HL-60 (cell line): Measurements from ENCODE around the gene MAOA.
"Not testable (repeated sequence)": the region's sequence is repeated elsewhere in the genome, so short reads cannot be mapped to it uniquely, and the experiment has no call there.

Experiments
- DNase-seq, 2 experiments: peaks; one replicate each; pipeline ENCODE4 v3.0.0-alpha.2; 2010 to 2020; ENCODE audit warnings: low read depth in 1 of 2, low spot score in 1 of 2
- H3K27ac ChIP-seq: fragments of 250-450 bp; sonication (Bioruptor Pico); replicated peaks from 2 replicates; pipeline ENCODE4 v1.5.1; 2020; ENCODE audit warnings: mild to moderate bottlenecking, moderate library complexity
- H3K27me3 ChIP-seq: fragments of 250-450 bp; sonication (Bioruptor Pico); 2 replicates; pipeline ENCODE4 v1.5.1; 2021; ENCODE audit warnings: mild to moderate bottlenecking, moderate library complexity; ENCODE audit not compliant: insufficient read depth, poor library complexity, severe bottlenecking
- H3K4me3 ChIP-seq: replicated peaks from 2 replicates; pipeline ENCODE4 v1.5.1; 2011; ENCODE audit warnings: mild to moderate bottlenecking, control low read depth, low read length; ENCODE audit not compliant: insufficient read depth
- GABPA ChIP-seq: IDR thresholded peaks from 2 replicates; pipeline ENCODE4 v1.6.1; 2012; ENCODE audit warnings: low read depth
- POLR2AphosphoS5 ChIP-seq: IDR thresholded peaks from 2 replicates; pipeline ENCODE4 v1.6.1; 2012; ENCODE audit warnings: low read depth
- SPI1 ChIP-seq: IDR thresholded peaks from 2 replicates; pipeline ENCODE4 v1.6.1; 2012; ENCODE audit warnings: low read depth, mild to moderate bottlenecking, borderline replicate concordance
- long read RNA-seq: library from polyadenylated mRNA; unstranded; transcript quantifications from one replicate; pipeline ENCODE4 v2.0.0, GENCODE V29; 2020
- TF ChIP-seq, protein P1 (sequence below): IDR thresholded peaks from one replicate; pipeline ENCODE4 v1.5.1; 2011; ENCODE audit warnings: low read length, control low read depth, inconsistent platforms; ENCODE audit not compliant: insufficient read depth
- TF ChIP-seq, protein P2 (sequence below): IDR thresholded peaks from 2 replicates; pipeline ENCODE4 v1.6.1; 2012; ENCODE audit warnings: low read depth; ENCODE audit not compliant: insufficient replicate concordance

MAOA gene
- long read RNA-seq: 0 reads

DNA sequence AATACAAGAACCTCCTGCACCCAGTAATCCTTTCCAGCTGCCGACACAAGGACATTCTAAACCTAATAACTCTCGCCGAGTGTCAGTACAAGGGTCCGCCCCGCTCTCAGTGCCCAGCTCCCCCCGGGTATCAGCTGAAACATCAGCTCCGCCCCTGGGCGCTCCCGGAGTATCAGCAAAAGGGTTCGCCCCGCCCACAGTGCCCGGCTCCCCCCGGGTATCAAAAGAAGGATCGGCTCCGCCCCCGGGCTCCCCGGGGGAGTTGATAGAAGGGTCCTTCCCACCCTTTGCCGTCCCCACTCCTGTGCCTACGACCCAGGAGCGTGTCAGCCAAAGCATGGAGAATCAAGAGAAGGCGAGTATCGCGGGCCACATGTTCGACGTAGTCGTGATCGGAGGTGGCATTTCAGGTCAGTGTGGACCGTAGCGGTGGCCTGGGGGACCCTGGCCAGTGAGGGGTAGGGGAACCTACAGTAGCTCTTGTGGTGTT is at the start of gene MAOA:
MAOA (plus strand) TSS at position 295 of the 490 bp plus-strand sequence; CDS start at position 338, 43 bp downstream.
- TF ChIP-seq, protein P1, sequence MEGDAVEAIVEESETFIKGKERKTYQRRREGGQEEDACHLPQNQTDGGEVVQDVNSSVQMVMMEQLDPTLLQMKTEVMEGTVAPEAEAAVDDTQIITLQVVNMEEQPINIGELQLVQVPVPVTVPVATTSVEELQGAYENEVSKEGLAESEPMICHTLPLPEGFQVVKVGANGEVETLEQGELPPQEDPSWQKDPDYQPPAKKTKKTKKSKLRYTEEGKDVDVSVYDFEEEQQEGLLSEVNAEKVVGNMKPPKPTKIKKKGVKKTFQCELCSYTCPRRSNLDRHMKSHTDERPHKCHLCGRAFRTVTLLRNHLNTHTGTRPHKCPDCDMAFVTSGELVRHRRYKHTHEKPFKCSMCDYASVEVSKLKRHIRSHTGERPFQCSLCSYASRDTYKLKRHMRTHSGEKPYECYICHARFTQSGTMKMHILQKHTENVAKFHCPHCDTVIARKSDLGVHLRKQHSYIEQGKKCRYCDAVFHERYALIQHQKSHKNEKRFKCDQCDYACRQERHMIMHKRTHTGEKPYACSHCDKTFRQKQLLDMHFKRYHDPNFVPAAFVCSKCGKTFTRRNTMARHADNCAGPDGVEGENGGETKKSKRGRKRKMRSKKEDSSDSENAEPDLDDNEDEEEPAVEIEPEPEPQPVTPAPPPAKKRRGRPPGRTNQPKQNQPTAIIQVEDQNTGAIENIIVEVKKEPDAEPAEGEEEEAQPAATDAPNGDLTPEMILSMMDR: no peak
- TF ChIP-seq POLR2AphosphoS5: no peak
- TF ChIP-seq, protein P2, sequence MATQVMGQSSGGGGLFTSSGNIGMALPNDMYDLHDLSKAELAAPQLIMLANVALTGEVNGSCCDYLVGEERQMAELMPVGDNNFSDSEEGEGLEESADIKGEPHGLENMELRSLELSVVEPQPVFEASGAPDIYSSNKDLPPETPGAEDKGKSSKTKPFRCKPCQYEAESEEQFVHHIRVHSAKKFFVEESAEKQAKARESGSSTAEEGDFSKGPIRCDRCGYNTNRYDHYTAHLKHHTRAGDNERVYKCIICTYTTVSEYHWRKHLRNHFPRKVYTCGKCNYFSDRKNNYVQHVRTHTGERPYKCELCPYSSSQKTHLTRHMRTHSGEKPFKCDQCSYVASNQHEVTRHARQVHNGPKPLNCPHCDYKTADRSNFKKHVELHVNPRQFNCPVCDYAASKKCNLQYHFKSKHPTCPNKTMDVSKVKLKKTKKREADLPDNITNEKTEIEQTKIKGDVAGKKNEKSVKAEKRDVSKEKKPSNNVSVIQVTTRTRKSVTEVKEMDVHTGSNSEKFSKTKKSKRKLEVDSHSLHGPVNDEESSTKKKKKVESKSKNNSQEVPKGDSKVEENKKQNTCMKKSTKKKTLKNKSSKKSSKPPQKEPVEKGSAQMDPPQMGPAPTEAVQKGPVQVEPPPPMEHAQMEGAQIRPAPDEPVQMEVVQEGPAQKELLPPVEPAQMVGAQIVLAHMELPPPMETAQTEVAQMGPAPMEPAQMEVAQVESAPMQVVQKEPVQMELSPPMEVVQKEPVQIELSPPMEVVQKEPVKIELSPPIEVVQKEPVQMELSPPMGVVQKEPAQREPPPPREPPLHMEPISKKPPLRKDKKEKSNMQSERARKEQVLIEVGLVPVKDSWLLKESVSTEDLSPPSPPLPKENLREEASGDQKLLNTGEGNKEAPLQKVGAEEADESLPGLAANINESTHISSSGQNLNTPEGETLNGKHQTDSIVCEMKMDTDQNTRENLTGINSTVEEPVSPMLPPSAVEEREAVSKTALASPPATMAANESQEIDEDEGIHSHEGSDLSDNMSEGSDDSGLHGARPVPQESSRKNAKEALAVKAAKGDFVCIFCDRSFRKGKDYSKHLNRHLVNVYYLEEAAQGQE: no peak
- TF ChIP-seq GABPA: no peak
- TF ChIP-seq SPI1: no peak
- Histone ChIP-seq H3K27me3 (no peaks in the 10 kb centered on the region), H3K4me3 (peak within 1 kb of the TSS; percentile 45), H3K27ac (no peak within 1 kb of the TSS)
- DNase-seq: no peak

DNA sequence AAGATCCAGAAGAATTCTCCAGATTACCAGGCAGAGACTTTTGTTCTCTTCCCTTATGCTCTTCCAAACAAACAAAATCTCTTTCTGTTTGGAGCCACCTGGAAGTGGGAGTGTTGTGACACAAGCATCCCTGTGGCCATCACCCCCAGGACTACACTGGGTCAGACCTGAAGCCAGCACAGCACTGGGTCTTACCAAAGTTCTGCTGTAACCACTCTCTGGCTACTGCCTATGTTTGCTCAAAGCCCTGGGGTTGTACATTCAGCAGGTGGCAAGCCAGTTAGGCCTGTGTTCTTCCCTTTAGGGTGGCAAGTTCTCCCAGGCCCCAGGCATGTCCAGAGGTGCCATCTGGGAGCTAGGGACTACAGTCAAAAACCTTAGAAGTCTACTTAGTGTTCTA is 43.7 kb upstream of the MAOA start:
- H3K27me3 ChIP-seq: no peaks in the 10 kb centered on the region
- TF ChIP-seq POLR2AphosphoS5 (no peak), GABPA (no peak), SPI1 (no peak)
- TF ChIP-seq, protein P2: no peak
- TF ChIP-seq, protein P1: no peak
- DNase-seq: no peak
- H3K4me3 ChIP-seq: no peak overlapping the region
- no peak overlapping the region for H3K27ac ChIP-seq

DNA sequence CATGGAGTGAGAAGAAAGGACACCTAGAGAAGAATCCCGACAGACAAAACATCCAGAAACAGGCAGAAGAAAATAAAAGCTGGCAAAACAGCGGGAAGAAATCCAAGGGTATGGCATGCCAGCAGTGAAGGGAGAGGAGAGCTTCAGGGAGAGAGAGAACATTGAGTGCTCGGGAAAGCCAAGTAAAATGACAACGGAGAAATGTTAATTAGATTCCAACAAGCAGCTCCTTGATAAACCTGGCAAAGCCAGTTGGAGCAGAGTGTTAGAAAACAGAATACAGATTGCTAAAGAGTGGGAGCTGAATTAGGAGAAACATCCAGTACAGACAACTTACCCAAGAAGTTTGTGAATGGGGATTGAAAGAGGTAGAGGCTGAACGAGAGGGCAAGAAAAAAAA is 40.4 kb upstream of the MAOA start:
- Histone ChIP-seq H3K27me3 (no peaks in the 10 kb centered on the region), H3K27ac (no peak overlapping the region), H3K4me3 (no peak overlapping the region)
- DNase-seq: no peak
- TF ChIP-seq SPI1: no peak

DNA sequence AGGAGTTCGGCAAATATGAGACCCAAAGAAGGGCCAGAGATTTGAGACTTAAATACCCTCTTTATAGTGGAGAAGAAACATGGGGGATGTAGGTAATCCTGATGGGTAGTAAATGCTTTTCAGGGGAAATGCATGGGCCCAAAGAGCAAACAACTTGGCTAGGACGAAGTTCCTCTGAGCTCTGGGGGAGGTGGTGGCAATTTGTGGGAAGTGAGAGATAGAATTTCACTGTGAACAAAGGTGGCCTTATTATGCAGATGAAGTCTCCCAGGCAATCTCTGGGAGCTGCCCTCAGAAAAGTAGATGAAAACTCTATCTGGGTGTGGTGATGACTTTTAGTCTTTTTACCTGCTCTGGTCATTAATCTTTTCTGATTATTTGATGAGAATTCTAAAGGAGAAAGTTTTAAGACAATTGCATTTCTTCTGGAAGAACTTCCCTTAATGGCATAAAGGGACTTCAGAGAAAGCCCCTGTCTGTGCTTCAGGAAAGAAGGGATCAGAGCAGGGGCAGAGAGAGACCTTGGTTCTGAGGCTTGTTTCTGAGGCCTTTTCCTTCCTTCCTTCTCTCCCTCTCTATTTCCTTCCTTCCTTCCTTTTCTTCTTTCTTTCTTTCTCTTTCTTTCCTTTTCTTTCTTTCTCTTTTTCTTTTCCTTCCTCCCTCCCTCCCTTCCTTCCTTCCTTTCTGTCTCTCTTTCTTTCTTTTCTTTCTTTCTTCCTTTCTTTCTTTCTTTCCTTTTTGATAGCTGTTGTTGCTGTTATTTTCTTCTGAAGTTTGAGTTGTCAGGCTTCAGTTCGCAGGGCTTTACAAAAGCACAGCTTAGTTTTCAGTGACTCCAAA is 37.5 kb upstream of the MAOA start:
- TF ChIP-seq POLR2AphosphoS5: no peak
- no peak for TF ChIP-seq SPI1
- TF ChIP-seq GABPA: no peak
- TF ChIP-seq, protein P2: no peak
- TF ChIP-seq, protein P1: no peak
- Histone ChIP-seq H3K4me3 (no peak overlapping the region), H3K27ac (no peak overlapping the region), H3K27me3 (no peaks in the 10 kb centered on the region)
- no peak for DNase-seq

DNA sequence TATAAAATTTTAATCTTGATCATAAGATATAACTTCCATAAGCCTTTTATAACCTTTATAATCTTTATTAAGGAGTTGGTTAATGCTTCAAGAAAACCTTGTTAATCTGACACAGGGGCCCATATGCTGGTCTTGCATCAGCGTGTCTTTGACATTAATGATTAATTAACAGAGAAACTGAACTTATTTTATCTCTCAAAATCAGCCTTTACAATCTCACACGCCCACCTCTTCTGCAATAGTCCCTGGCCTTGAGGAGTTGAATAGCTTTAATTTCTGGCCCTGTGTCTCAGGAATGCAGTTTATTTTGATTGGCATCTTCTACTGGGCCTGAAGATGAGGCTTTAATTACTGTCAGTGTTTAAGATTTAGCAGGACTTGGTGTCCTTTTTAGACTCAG is 36.2 kb upstream of the MAOA start:
- H3K27ac ChIP-seq, H3K4me3 ChIP-seq, DNase-seq, H3K27me3 ChIP-seq: not testable (repeated sequence)
